Thoracic aorta (tissue), 2 donors: ENCODE measurements around the gene BCAN. TPM values are rescaled to one million over a fixed set of nuclear protein-coding genes. Genes with fewer than 3 reads are reported as not detected.

Experiments used
- ATAC-seq: fragments of 150-250 bp; one replicate; pipeline ENCODE4 v1.8.0; 2017; ENCODE audit warnings: low read depth; ENCODE audit not compliant: insufficient number of reproducible peaks, low FRiP score
- DNase-seq: peaks from one replicate; pipeline ENCODE4 v3.0.0-alpha.2; 2020; ENCODE audit warnings: low spot score
- H3K27ac ChIP-seq, 2 donors: fragments of 200-600 bp; sonication (generic); 1 replicate in 1 of 2; 2 replicates in 1 of 2; pipeline ENCODE4 v1.5.1; 2016; ENCODE audit warnings: mild to moderate bottlenecking in 2 of 2, moderate library complexity in 2 of 2
- H3K27me3 ChIP-seq: fragments of 200-600 bp; sonication (generic); replicated peaks from 2 replicates; pipeline ENCODE4 v1.6.0; 2016; ENCODE audit warnings: mild to moderate bottlenecking; ENCODE audit not compliant: insufficient read depth
- H3K36me3 ChIP-seq: fragments of 200-600 bp; sonication (generic); one replicate; pipeline ENCODE4 v1.5.1; 2016
- H3K4me1 ChIP-seq, 2 donors: fragments of 200-600 bp; sonication (generic); 1 replicate in 1 of 2; 2 replicates in 1 of 2; pipeline versions ENCODE4 v1.5.1 to v1.6.0; 2016; ENCODE audit warnings: low read depth in 2 of 2, mild to moderate bottlenecking in 1 of 2; ENCODE audit not compliant: control insufficient read depth in 1 of 2
- H3K4me3 ChIP-seq: fragments of 200-600 bp; sonication (generic); 2 replicates; pipeline ENCODE4 v1.5.1; 2016; ENCODE audit warnings: mild to moderate bottlenecking
- H3K9me3 ChIP-seq: fragments of 200-600 bp; sonication (generic); 2 replicates; pipeline ENCODE4 v1.5.1; 2016
- total RNA-seq, 2 donors: library from RNA; depleted of rRNA; stranded (reverse); fragments of >200 nt; gene quantifications; one replicate each; pipeline versions ENCODE4 v1.1.0 to v1.2.3, GENCODE V29; 2016
- TF ChIP-seq, protein P1 (sequence below): fragments of 200-600 bp; sonication (generic); IDR thresholded peaks from one replicate; pipeline ENCODE4 v1.5.1; 2019; ENCODE audit warnings: antibody characterized with exemption

BCAN gene
- total RNA-seq, 2 donors from 2014 or later, result 0.54 to 0.99 TPM

DNA sequence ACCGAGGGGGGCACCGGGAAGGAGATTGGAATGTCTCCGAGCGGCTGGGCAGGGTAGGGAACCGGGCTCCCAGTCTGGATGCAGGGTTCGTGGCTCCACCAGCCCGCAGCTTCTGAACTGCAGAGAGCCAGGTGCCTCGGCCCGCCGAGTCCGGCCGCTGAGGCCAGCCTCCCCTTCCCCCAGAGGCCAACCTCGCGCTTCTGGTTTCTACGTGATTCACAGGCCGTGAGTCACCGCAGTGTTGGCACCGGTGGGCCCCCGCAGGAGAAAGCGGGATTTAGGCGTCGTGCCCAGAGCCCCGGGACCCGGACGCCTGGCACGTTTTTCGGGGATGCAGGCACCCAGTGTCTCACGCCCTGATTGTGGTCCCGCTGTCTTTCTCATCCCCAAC is 63.0 kb downstream of the BCAN start:
- TF ChIP-seq, protein P1, sequence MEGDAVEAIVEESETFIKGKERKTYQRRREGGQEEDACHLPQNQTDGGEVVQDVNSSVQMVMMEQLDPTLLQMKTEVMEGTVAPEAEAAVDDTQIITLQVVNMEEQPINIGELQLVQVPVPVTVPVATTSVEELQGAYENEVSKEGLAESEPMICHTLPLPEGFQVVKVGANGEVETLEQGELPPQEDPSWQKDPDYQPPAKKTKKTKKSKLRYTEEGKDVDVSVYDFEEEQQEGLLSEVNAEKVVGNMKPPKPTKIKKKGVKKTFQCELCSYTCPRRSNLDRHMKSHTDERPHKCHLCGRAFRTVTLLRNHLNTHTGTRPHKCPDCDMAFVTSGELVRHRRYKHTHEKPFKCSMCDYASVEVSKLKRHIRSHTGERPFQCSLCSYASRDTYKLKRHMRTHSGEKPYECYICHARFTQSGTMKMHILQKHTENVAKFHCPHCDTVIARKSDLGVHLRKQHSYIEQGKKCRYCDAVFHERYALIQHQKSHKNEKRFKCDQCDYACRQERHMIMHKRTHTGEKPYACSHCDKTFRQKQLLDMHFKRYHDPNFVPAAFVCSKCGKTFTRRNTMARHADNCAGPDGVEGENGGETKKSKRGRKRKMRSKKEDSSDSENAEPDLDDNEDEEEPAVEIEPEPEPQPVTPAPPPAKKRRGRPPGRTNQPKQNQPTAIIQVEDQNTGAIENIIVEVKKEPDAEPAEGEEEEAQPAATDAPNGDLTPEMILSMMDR, result no peak
- DNase-seq (peak; percentile 58), ATAC-seq (peak; percentile 29)
- Histone ChIP-seq H3K9me3 (no peaks in the 10 kb centered on the region), H3K36me3 (no peaks in the 10 kb centered on the region), H3K4me1 (peaks cover 28 to 34% of the 10 kb centered on the region in 2 donors), H3K27me3 (no peaks in the 10 kb centered on the region), H3K27ac (no peak overlapping the region), H3K4me3 (peak overlapping the region; percentile 74)

DNA sequence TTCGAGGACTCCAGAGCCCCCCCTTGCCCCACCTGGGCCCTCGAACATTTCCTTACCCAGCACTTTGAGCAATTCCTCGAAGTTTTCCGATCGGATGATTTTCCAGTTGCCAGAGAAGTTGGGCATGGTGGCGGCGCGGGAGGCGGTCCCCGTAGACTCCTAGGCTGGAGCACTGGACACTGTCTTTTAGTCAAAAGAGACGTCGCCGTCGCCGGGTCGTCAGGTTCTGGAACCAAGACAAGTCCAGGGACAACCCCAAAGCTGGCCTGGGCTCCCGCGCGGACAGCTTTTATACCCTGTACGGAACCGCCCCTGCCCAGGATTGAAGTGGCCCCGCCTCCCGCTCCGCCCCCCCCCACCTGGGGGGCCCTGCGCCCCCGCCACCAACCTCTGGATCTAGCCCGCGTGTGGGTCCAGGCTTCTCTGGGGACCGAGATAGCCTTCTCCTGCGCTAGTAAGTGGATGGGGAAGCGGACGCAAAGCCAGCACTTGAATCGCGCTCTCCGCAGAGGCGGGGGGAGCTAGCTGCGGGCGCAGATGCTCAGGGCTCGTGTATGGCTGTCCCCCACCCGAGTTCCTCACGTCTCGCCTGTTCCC is 63.5 kb downstream of the BCAN start, which contains the start of gene CRABP2:
Gene CRABP2, minus strand, starts transcription at position 263 of the 597 bp plus-strand sequence. Its CDS starts 137 bp downstream, at position 126.
- Histone ChIP-seq H3K9me3 (no peaks in the 10 kb centered on the region), H3K27me3 (no peaks in the 10 kb centered on the region), H3K4me1 (peaks cover 28 to 39% of the 10 kb centered on the region in 2 donors), H3K27ac (peak within 1 kb of the TSS; percentile 64 to 69), H3K4me3 (peak within 1 kb of the TSS; percentile 74), H3K36me3 (no peaks in the 10 kb centered on the region)
- TF ChIP-seq, protein P1, result no peak
- ATAC-seq (peak; percentile 3), DNase-seq (no peak)

DNA sequence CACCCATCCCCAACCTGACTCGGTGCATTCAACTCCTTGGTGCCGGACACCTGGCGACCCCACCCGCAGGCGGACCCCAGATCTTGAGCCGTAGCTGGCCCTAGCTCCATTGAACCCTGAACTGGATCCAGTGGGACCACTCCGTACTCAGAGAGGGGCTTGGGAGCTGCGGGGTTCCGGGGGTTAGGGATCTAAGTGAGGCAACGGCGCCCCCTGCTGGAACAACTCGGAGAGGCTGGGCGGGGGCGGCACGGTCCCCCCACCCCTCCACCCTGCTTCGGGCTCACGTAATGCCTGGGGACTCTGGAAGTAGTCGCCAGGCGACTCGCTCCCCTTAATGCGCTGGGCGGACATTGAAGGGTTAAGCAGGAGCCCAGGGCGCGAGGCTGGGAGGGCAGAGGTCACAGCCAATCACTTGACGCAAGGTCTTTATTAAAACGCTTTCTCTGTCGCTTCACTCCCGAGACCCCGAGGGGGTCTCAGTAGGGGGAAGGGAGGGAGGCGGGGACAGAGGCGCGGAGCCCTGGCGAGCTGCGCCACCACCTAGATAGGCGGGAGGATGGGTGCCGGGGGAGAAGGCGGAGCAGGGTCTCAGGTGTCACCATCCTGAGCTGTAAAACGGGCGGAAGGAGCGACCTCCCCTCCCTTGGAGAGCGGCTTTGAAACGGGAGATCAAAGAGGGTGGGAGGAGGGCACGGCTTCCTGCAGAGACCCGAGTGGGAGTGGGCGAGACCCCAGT is 64.2 kb downstream of the BCAN start:
- H3K4me3 ChIP-seq, result peak overlapping the region; percentile 74
- peaks cover 28 to 41% of the 10 kb centered on the region in 2 donors for H3K4me1 ChIP-seq
- peak overlapping the region; percentile 64 to 69 for H3K27ac ChIP-seq
- DNase-seq (peak; percentile 28), ATAC-seq (no peak)
- H3K36me3 ChIP-seq, result no peaks in the 10 kb centered on the region
- TF ChIP-seq, protein P1, result peak; percentile 79
- H3K9me3 ChIP-seq, result no peaks in the 10 kb centered on the region
- no peaks in the 10 kb centered on the region for H3K27me3 ChIP-seq

DNA sequence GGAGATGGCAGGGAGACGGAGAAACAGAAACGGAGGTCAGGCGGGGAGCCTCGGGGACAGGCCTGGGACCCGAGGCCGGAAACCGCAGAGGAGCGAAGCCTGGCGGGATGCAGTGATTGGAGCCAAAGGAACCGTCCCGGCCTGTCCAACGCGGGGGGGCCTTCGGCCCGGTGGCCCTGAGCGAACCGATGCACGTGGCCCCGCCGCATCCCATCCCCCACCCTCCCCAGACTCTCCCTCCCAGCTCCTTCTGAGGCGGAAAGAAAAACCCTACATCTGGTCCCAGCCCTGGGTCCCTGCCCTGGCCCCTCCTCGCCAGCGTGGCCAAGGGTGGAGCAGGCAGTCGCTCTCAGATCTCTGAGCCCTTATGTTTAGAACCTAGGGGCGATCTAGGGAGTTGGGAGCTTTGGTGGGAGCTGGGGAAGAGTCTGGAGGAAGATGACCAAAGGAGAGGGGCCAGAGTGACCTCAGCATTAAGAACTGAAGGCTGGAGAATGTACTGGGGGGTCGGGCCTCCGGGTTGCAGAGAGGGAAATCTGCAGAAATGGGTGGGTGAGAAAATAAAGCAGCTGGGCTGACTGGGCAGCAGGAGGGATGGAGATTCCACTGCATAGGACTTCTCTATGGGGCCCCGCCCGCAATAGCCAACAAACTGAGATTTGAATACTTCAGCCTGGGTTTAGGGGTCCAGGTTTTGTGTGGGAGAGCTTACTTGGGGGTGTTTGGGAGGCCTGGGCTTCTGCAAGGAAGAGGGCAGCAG is 64.9 kb downstream of the BCAN start:
- TF ChIP-seq, protein P1, result no peak
- peak overlapping the region; percentile 64 to 69 for H3K27ac ChIP-seq
- ATAC-seq (no peak), DNase-seq (no peak)
- H3K27me3 ChIP-seq, result no peaks in the 10 kb centered on the region
- peak overlapping the region; percentile 74 for H3K4me3 ChIP-seq
- H3K4me1 ChIP-seq, result peaks cover 28 to 41% of the 10 kb centered on the region in 2 donors
- no peaks in the 10 kb centered on the region for H3K36me3 ChIP-seq
- H3K9me3 ChIP-seq, result no peaks in the 10 kb centered on the region
